Activated CD4-positive, alpha-beta T cell treated with anti-CD3 and anti-CD28 coated beads for 48 hours (primary cell): ENCODE data around the gene CDC7.
A peak's percentile ranks its signal among the peaks of the same experiment; 100 is the strongest.
"Not testable (repeated sequence)": the region's sequence is repeated elsewhere in the genome, so short reads cannot be mapped to it uniquely, and the experiment has no call there.

Source experiments
- DNase-seq: peaks from one replicate; pipeline ENCODE4 v3.0.0-alpha.2; 2020

The CDC7 gene

GRCh38 chr1:91500756-91501522 is at the start of gene CDC7:
CDC7 (plus strand) TSS chr1:91500851; CDS start chr1:91501717, 866 bp downstream.
- peak; percentile 93 for DNase-seq

GRCh38 chr1:91454136-91454535 is 46.5 kb upstream of the CDC7 start:
- no peak for DNase-seq

- no peak for DNase-seq
These were observed 45.3 kb upstream of the CDC7 start for GRCh38 chr1:91455334-91455733.

GRCh38 chr1:91455896-91456295 is 44.8 kb upstream of the CDC7 start:
- no peak for DNase-seq

- DNase-seq: not testable (repeated sequence)
These were observed 35.3 kb upstream of the CDC7 start for GRCh38 chr1:91465350-91465749.

- DNase-seq: no peak
These were observed 24.0 kb upstream of the CDC7 start for GRCh38 chr1:91476533-91477217.

- DNase-seq: no peak
These were observed 13.2 kb upstream of the CDC7 start for GRCh38 chr1:91487469-91487868.

GRCh38 chr1:91490501-91490900 is 10.2 kb upstream of the CDC7 start:
- DNase-seq: no peak

- DNase-seq: no peak
These were observed 2.6 kb upstream of the CDC7 start for GRCh38 chr1:91498035-91498434.

GRCh38 chr1:91498498-91499245 is 2.0 kb upstream of the CDC7 start:
- no peak for DNase-seq

- DNase-seq: no peak
These were observed 1.3 kb upstream of the CDC7 start for GRCh38 chr1:91499346-91499745.

- DNase-seq: no peak
These were observed 521 bp upstream of the CDC7 start for GRCh38 chr1:91499904-91500755.

GRCh38 chr1:91501523-91501851 is 836 bp downstream of the CDC7 start:
- no peak for DNase-seq

- no peak for DNase-seq
These were observed 1.5 kb downstream of the CDC7 start for GRCh38 chr1:91501971-91502671.

- DNase-seq: peak; percentile 11
These were observed 2.1 kb downstream of the CDC7 start for GRCh38 chr1:91502672-91503184.

GRCh38 chr1:91503332-91503900 is 2.8 kb downstream of the CDC7 start:
- no peak for DNase-seq

- no peak for DNase-seq
These were observed 3.4 kb downstream of the CDC7 start for GRCh38 chr1:91503975-91504530.

GRCh38 chr1:91505086-91505485 is 4.4 kb downstream of the CDC7 start:
- no peak for DNase-seq

- no peak for DNase-seq
These were observed 5.4 kb downstream of the CDC7 start for GRCh38 chr1:91506071-91506470.

GRCh38 chr1:91507328-91507727 is 6.7 kb downstream of the CDC7 start:
- DNase-seq: no peak

GRCh38 chr1:91510754-91511153 is 10.1 kb downstream of the CDC7 start:
- DNase-seq: no peak
